H9 (cell line): ENCODE results near the gene CLRN3. TPM values are rescaled to one million over a fixed set of nuclear protein-coding genes. Genes with fewer than 3 reads are reported as not detected.

ENCODE experiments used
- DNase-seq: peaks from one replicate; pipeline ENCODE4 v3.0.0-alpha.2; 2017
- H2AFZ ChIP-seq: one replicate; pipeline ENCODE4 v1.6.1; 2013; ENCODE audit warnings: mild to moderate bottlenecking, low read length, control low read depth, moderate library complexity
- H2AK5ac ChIP-seq: 2 replicates; pipeline ENCODE4 v1.6.1; 2013; ENCODE audit warnings: low read length, control low read depth, mixed read lengths; ENCODE audit not compliant: insufficient read length
- H2BK120ac ChIP-seq: one replicate; pipeline ENCODE4 v1.6.1; 2013; ENCODE audit warnings: low read depth, mild to moderate bottlenecking, low read length, control low read depth, inconsistent platforms; ENCODE audit not compliant: poor library complexity, severe bottlenecking
- H2BK12ac ChIP-seq: 2 replicates; pipeline ENCODE4 v1.6.1; 2013; ENCODE audit warnings: low read length, control low read depth, mixed read lengths, low read depth; ENCODE audit not compliant: insufficient read length
- H2BK15ac ChIP-seq: 2 replicates; pipeline ENCODE4 v1.6.1; 2013; ENCODE audit warnings: low read depth, low read length, control low read depth
- H2BK20ac ChIP-seq: one replicate; pipeline ENCODE4 v1.6.1; 2013; ENCODE audit warnings: low read depth, mild to moderate bottlenecking, low read length, control low read depth, inconsistent platforms; ENCODE audit not compliant: poor library complexity, severe bottlenecking
- H2BK5ac ChIP-seq: 2 replicates; pipeline ENCODE4 v1.6.1; 2013; ENCODE audit warnings: low read length, control low read depth, mixed read lengths; ENCODE audit not compliant: insufficient read length
- H3K14ac ChIP-seq: 2 replicates; pipeline ENCODE4 v1.6.1; 2013; ENCODE audit warnings: low read length, control low read depth; ENCODE audit not compliant: insufficient read depth
- H3K18ac ChIP-seq: 2 replicates; pipeline ENCODE4 v1.6.1; 2013; ENCODE audit warnings: low read depth, mild to moderate bottlenecking, mixed read lengths, low read length, control low read depth; ENCODE audit not compliant: insufficient read length
- H3K23ac ChIP-seq: 2 replicates; pipeline ENCODE4 v1.6.1; 2013; ENCODE audit warnings: low read length, control low read depth, mixed read lengths, low read depth; ENCODE audit not compliant: insufficient read length
- H3K23me2 ChIP-seq: 2 replicates; pipeline ENCODE4 v1.6.1; 2013; ENCODE audit warnings: low read depth, mild to moderate bottlenecking, mixed read lengths, low read length, control low read depth; ENCODE audit not compliant: insufficient read length, poor library complexity, severe bottlenecking
- H3K27ac ChIP-seq: 2 replicates; pipeline ENCODE4 v1.5.1; 2013; ENCODE audit warnings: low read length, control low read depth, mixed read lengths, low read depth; ENCODE audit not compliant: insufficient read length
- H3K27me3 ChIP-seq: 2 replicates; pipeline ENCODE4 v1.6.1; 2013; ENCODE audit warnings: low read length, control low read depth, inconsistent platforms; ENCODE audit not compliant: insufficient read depth
- H3K4ac ChIP-seq: 2 replicates; pipeline ENCODE4 v1.6.1; 2013; ENCODE audit warnings: low read depth, mild to moderate bottlenecking, control low read depth, inconsistent platforms, low read length, moderate library complexity
- H3K4me1 ChIP-seq: 2 replicates; pipeline ENCODE4 v1.6.1; 2013; ENCODE audit warnings: low read length, control low read depth, inconsistent platforms; ENCODE audit not compliant: insufficient read depth
- H3K4me2 ChIP-seq: 2 replicates; pipeline ENCODE4 v1.6.1; 2013; ENCODE audit warnings: low read length, control low read depth, mixed read lengths; ENCODE audit not compliant: insufficient read length, insufficient read depth
- H3K56ac ChIP-seq: 2 replicates; pipeline ENCODE4 v1.6.1; 2013; ENCODE audit warnings: low read depth, mild to moderate bottlenecking, mixed read lengths, low read length, control low read depth; ENCODE audit not compliant: insufficient read length
- H3K79me1 ChIP-seq: 2 replicates; pipeline ENCODE4 v1.6.1; 2013; ENCODE audit warnings: low read depth, mild to moderate bottlenecking, moderate library complexity, low read length, control low read depth, inconsistent platforms; ENCODE audit not compliant: insufficient read depth, poor library complexity, severe bottlenecking
- H3K79me2 ChIP-seq: 2 replicates; pipeline ENCODE4 v1.6.1; 2013; ENCODE audit warnings: low read length, control low read depth, inconsistent platforms; ENCODE audit not compliant: insufficient read depth
- H3K9ac ChIP-seq: 2 replicates; pipeline ENCODE4 v1.6.1; 2013; ENCODE audit warnings: low read length, control low read depth, mixed read lengths; ENCODE audit not compliant: insufficient read length; ENCODE audit errors: extremely low read depth
- H3K9me3 ChIP-seq: one replicate; pipeline ENCODE4 v1.6.1; 2013; ENCODE audit warnings: low read depth, low read length, inconsistent platforms; ENCODE audit not compliant: control insufficient read depth
- H3T11ph ChIP-seq: one replicate; pipeline ENCODE4 v1.6.1; 2013; ENCODE audit warnings: mild to moderate bottlenecking, low read length, control low read depth, inconsistent platforms
- H4K20me1 ChIP-seq: one replicate; pipeline ENCODE4 v1.6.1; 2013; ENCODE audit not compliant: control insufficient read depth, insufficient read length, insufficient read depth
- H4K5ac ChIP-seq: 2 replicates; pipeline ENCODE4 v1.6.1; 2013; ENCODE audit warnings: low read depth, mild to moderate bottlenecking, mixed read lengths, low read length, control low read depth; ENCODE audit not compliant: insufficient read length
- H4K8ac ChIP-seq: replicated peaks from 2 replicates; pipeline ENCODE4 v1.6.1; 2013; ENCODE audit warnings: low read length, control low read depth, mixed read lengths, low read depth; ENCODE audit not compliant: insufficient read length
- H4K91ac ChIP-seq: 2 replicates; pipeline ENCODE4 v1.6.1; 2013; ENCODE audit warnings: low read depth, mild to moderate bottlenecking, moderate library complexity, mixed read lengths, low read length, control low read depth; ENCODE audit not compliant: insufficient read length
- H3K27ac Mint-ChIP-seq, 3 experiments: 2 replicates in 2 of 3; 3 replicates in 1 of 3; pipeline ENCODE4 v1.8.0; 2020 to 2021; ENCODE audit warnings: mixed read lengths in 3 of 3, mild to moderate bottlenecking in 1 of 3, moderate library complexity in 1 of 3
- H3K27me3 Mint-ChIP-seq: 2 replicates; pipeline ENCODE4 v1.8.0; 2021; ENCODE audit warnings: low read depth, mild to moderate bottlenecking, moderate library complexity, mixed read lengths
- H3K36me3 Mint-ChIP-seq, 3 experiments: 2 replicates in 2 of 3; 3 replicates in 1 of 3; pipeline ENCODE4 v1.8.0; 2020 to 2021; ENCODE audit warnings: low read depth in 3 of 3, mixed read lengths in 3 of 3; ENCODE audit not compliant: insufficient read depth in 1 of 3
- H3K4me1 Mint-ChIP-seq, 2 experiments: 2 replicates each; pipeline ENCODE4 v1.8.0; 2020; ENCODE audit warnings: mixed read lengths in 2 of 2
- H3K4me3 Mint-ChIP-seq, 2 experiments: 2 replicates in 1 of 2; 3 replicates in 1 of 2; pipeline ENCODE4 v1.8.0; 2020 to 2021; ENCODE audit warnings: mild to moderate bottlenecking in 2 of 2, mixed read lengths in 2 of 2, moderate library complexity in 1 of 2
- H3K9me3 Mint-ChIP-seq, 2 experiments: 2 replicates in 1 of 2; 3 replicates in 1 of 2; pipeline ENCODE4 v1.8.0; 2020; ENCODE audit warnings: mild to moderate bottlenecking in 2 of 2, mixed read lengths in 2 of 2, moderate library complexity in 1 of 2
- WGBS: extraction: QIAGEN DNeasy Blood & Tissue Kit; methylation state at CpG from one replicate; pipeline ENCODE4 v1.1.7; 2013; ENCODE audit warnings: missing lambda C conversion rate, low lambda C conversion rate, mixed read lengths; ENCODE audit not compliant: insufficient read length; ENCODE audit errors: extremely low coverage; 5-methylcytosine and 5-hydroxymethylcytosine counted together
- total RNA-seq: library from RNA; stranded (reverse); gene quantifications from 2 replicates; pipeline ENCODE4 v1.2.1, GENCODE V29; 2021
- TF ChIP-seq, protein P1 (sequence below): fragments of 200-600 bp; sonication (generic); conservative IDR thresholded peaks from 3 replicates; pipeline ENCODE4 v1.8.0; 2021; ENCODE audit warnings: antibody characterized with exemption, mild to moderate bottlenecking

CLRN3 gene
- total RNA-seq, 1 experiment from 2014 or later = not detected

DNA sequence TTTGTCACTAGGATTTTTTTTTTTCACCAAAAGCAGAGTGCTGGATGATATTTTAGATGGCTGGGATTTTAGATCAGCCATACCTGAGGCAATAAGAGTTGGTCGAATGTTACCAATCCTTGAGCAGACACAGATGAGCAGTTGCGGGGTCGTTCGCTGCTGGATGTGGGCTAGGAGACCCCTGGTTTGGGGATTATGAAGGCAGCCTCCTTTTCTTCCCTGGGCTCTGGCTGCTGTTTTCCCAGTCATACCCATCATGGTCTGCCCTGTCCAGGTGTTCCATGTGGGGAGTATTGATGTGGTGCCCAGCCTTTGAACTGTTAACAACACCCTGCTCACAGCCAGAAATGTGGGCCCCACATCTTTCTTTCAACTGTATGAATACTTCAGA, 19.1 kb upstream of the CLRN3 start:
- Mint-ChIP-seq H3K27ac (no peak overlapping the region), H3K27me3 (peaks cover 28% of the 10 kb centered on the region), H3K9me3 (no peaks in the 10 kb centered on the region), H3K4me1 (peaks cover 1 to 2% of the 10 kb centered on the region in 2 experiments; a peak in 2 of 4 replicates), H3K4me3 (no peak overlapping the region), H3K36me3 (no peaks in the 10 kb centered on the region)
- no peaks in the 10 kb centered on the region; the same call in 1 of the 2 replicates for H3K27me3 ChIP-seq
- no peak overlapping the region for H3K27ac ChIP-seq
- H3K56ac ChIP-seq = no peak overlapping the region
- H3K9me3 ChIP-seq = no peaks in the 10 kb centered on the region
- no peak overlapping the region for H3K18ac ChIP-seq
- no peak overlapping the region for H3T11ph ChIP-seq
- no CpG with 5 or more reads among the region's 4 CpGs for WGBS
- H3K79me1 ChIP-seq = no peaks in the 10 kb centered on the region
- H4K8ac ChIP-seq = no peak overlapping the region
- H3K14ac ChIP-seq = no peak overlapping the region
- H4K91ac ChIP-seq = no peak overlapping the region
- H3K9ac ChIP-seq = no peak overlapping the region
- no peak overlapping the region for H2BK12ac ChIP-seq
- H2BK20ac ChIP-seq = no peak overlapping the region
- H2BK120ac ChIP-seq = no peak overlapping the region
- no peak for DNase-seq
- no peak overlapping the region for H2AFZ ChIP-seq
- TF ChIP-seq, protein P1, sequence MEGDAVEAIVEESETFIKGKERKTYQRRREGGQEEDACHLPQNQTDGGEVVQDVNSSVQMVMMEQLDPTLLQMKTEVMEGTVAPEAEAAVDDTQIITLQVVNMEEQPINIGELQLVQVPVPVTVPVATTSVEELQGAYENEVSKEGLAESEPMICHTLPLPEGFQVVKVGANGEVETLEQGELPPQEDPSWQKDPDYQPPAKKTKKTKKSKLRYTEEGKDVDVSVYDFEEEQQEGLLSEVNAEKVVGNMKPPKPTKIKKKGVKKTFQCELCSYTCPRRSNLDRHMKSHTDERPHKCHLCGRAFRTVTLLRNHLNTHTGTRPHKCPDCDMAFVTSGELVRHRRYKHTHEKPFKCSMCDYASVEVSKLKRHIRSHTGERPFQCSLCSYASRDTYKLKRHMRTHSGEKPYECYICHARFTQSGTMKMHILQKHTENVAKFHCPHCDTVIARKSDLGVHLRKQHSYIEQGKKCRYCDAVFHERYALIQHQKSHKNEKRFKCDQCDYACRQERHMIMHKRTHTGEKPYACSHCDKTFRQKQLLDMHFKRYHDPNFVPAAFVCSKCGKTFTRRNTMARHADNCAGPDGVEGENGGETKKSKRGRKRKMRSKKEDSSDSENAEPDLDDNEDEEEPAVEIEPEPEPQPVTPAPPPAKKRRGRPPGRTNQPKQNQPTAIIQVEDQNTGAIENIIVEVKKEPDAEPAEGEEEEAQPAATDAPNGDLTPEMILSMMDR = no peak
- no peak overlapping the region for H3K23ac ChIP-seq
- no peak overlapping the region for H2BK15ac ChIP-seq
- no peak overlapping the region for H2AK5ac ChIP-seq
- H2BK5ac ChIP-seq = no peak overlapping the region
- no peaks in the 10 kb centered on the region for H3K23me2 ChIP-seq
- no peaks in the 10 kb centered on the region for H3K79me2 ChIP-seq
- H4K20me1 ChIP-seq = no peaks in the 10 kb centered on the region
- H3K4me1 ChIP-seq = no peaks in the 10 kb centered on the region
- no peak overlapping the region for H3K4me2 ChIP-seq
- no peak overlapping the region for H3K4ac ChIP-seq
- H4K5ac ChIP-seq = no peak overlapping the region
